Mucosa of descending colon (tissue), 3 donors: ENCODE results near the gene ACYP2. TPM values are rescaled to one million over a fixed set of nuclear protein-coding genes. Genes with fewer than 3 reads are reported as not detected.

Experiments used
- ATAC-seq: fragments of 200-7000 bp; cut with Tn5 transposase; one replicate; pipeline ENCODE4 v1.9.1; 2020; ENCODE audit warnings: mild to moderate bottlenecking, moderate library complexity
- DNase-seq, 3 donors: peaks; one replicate each; pipeline ENCODE4 v3.0.0-alpha.2; 2020
- H3K36me3 ChIP-seq: fragments of 200-600 bp; one replicate; pipeline ENCODE4 v1.8.0; 2021; ENCODE audit warnings: low read depth, mild to moderate bottlenecking
- H3K4me1 ChIP-seq: fragments of 200-600 bp; one replicate; pipeline ENCODE4 v1.8.0; 2021; ENCODE audit warnings: low read depth, mild to moderate bottlenecking
- H3K4me3 ChIP-seq: fragments of 200-600 bp; one replicate; pipeline ENCODE4 v1.8.0; 2021; ENCODE audit warnings: mild to moderate bottlenecking
- H3K9me3 ChIP-seq: fragments of 200-600 bp; one replicate; pipeline ENCODE4 v1.8.0; 2021; ENCODE audit warnings: mild to moderate bottlenecking
- CTCF ChIP-seq: fragments of 200-600 bp; IDR thresholded peaks from one replicate; pipeline ENCODE4 v1.8.0; 2022; ENCODE audit warnings: antibody characterized with exemption, mild to moderate bottlenecking
- intact Hi-C, 2 donors: fragments of 100-400 bp; cut with DNase I in 1 of 2; cut with micrococcal nuclease in 1 of 2; formaldehyde crosslinking; loops; one replicate each; pipeline versions ENCODE4 v1.11.0 to v1.11.1; 2022; cut with DNase I, micrococcal nuclease
- total RNA-seq, 3 donors: library from RNA; stranded (reverse); fragmentation: NEBNext Ultra II Directional in 2 of 3; extraction: Animal tissue kit (Norgen Biotek cat#: 25700) in 2 of 3; gene quantifications; one replicate each; pipeline versions ENCODE4 v1.2.1 to v1.2.4, GENCODE V29; 2021 to 2023
- donor health status: DM: no; HTN: no; CAD: no; lungs with moderate emphysema.
- donor health status: DM: no; HTN: no; CAD: no.
- donor health status: DM: no; HTN: yes; CAD: no.

Gene ACYP2
- total RNA-seq, 3 donors from 2014 or later, result 10.7 to 17.8 (median 13.8) TPM

- DNase-seq (no peak), ATAC-seq (no peak)
- Histone ChIP-seq H3K9me3 (no peaks in the 10 kb centered on the region), H3K36me3 (no peaks in the 10 kb centered on the region), H3K4me1 (no peaks in the 10 kb centered on the region), H3K4me3 (no peak overlapping the region)
- intact Hi-C loops, result no loop called here
- TF ChIP-seq CTCF, result no peak
Measured at GRCh38 chr2:54189539-54189938, 74.1 kb downstream of the ACYP2 start.

- no peaks in the 10 kb centered on the region for H3K36me3 ChIP-seq
Measured at GRCh38 chr2:54191361-54192135, 76.1 kb downstream of the ACYP2 start.

GRCh38 chr2:54194761-54195750, 79.6 kb downstream of the ACYP2 start:
- ATAC-seq, result no peak
- Histone ChIP-seq H3K9me3 (no peaks in the 10 kb centered on the region), H3K4me1 (no peaks in the 10 kb centered on the region), H3K4me3 (no peak overlapping the region), H3K36me3 (no peaks in the 10 kb centered on the region)
- no peak for TF ChIP-seq CTCF
- intact Hi-C loops, result no loop called here
- DNase-seq, result no peak

More at GRCh38 chr2:54191361-54192135, 76.1 kb downstream of the ACYP2 start:
- H3K9me3 ChIP-seq, result no peaks in the 10 kb centered on the region
- no peaks in the 10 kb centered on the region for H3K4me1 ChIP-seq
- TF ChIP-seq CTCF, result no peak
- intact Hi-C loops, result no loop called here
- no peak overlapping the region for H3K4me3 ChIP-seq
- ATAC-seq (no peak), DNase-seq (no peak)

- no peak for TF ChIP-seq CTCF
- no peaks in the 10 kb centered on the region for H3K9me3 ChIP-seq
- no peak overlapping the region for H3K4me3 ChIP-seq
- intact Hi-C loops, result no loop called here
- DNase-seq (no peak), ATAC-seq (no peak)
- H3K36me3 ChIP-seq, result no peaks in the 10 kb centered on the region
- no peaks in the 10 kb centered on the region for H3K4me1 ChIP-seq
Measured at GRCh38 chr2:54196646-54197045, 81.2 kb downstream of the ACYP2 start.

- intact Hi-C loops, result no loop called here
- no peaks in the 10 kb centered on the region for H3K4me1 ChIP-seq
- no peak overlapping the region for H3K4me3 ChIP-seq
- no peaks in the 10 kb centered on the region for H3K9me3 ChIP-seq
- ATAC-seq (no peak), DNase-seq (no peak)
- H3K36me3 ChIP-seq, result no peaks in the 10 kb centered on the region
- no peak for TF ChIP-seq CTCF
Measured at GRCh38 chr2:54204476-54204875, 89.1 kb downstream of the ACYP2 start.
